Activated CD4-positive, CD25-positive, alpha-beta regulatory T cell treated with anti-CD3 and anti-CD28 coated beads, Interleukin-2, amount 50 U/mL, for 24 hours (primary cell): ENCODE results near the gene PCIF1.
"Not testable (repeated sequence)": the region's sequence is repeated elsewhere in the genome, so short reads cannot be mapped to it uniquely, and the experiment has no call there.

Source experiments
- ATAC-seq, 2 donors: fragments of 150-1000 bp; cut with Tn5 transposase; one replicate each; pipeline ENCODE4 v1.10.0; 2021; ENCODE audit warnings: mild to moderate bottlenecking in 1 of 2, moderate library complexity in 1 of 2

The PCIF1 gene

DNA sequence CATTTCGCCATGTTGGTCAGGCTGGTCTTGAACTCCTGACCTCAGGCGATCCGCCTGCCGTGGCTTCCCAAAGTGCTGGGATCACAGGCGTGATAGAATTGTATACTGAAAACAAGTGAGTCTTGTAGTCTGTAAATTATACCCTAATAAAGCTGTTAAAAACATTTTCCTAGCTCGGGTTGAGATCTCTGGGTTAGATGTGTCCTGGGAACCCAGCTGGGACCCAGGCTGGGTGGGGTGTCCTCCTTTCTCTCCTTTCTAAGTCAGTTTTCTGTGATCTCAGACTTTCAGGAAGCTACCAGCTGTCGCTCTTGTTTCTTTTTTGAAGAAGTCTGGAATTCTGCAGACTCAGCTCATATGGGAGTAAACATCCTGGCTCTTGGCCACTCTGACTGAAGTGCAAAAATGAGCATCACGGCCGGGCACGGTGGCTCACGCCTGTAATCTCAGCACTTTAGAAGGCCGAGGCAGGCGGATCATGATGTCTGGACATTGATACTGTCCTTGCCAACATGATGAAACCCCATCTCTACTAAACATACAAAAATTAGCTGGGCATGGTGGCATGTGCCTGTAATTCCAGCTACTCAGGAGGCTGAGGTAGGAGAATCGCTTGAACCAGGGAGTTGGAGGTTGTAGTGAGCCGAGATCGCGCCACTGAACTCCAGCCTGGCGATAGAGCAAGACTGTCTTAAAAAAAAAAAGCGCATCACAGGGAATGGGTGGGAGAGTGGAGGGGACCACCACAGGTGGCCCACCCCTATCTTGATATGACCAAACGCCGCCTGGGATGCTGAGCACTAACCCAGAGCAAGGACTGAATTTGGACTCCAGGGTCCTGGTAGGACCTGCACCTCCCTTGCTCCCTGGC, 9.9 kb upstream of the PCIF1 start:
- no peak for ATAC-seq

- ATAC-seq = no peak
These were observed 8.5 kb upstream of the PCIF1 start for GRCh38 chr20:45925821-45926506.

DNA sequence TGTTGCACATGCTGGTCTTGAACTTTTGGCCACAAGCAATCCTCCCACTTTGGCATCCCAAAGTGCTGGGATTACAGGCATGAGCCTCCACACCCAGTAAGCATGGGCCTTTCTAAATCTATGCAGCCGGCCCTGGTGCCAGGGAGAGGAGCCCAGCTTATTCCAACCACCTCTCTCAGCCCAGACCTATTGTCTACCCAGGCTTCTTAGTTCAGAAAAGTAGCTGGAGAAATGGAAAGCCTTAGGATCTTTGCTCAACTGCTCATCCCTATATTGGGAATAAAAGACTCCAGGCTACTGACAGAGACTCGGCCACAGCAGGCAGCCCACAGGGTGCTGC, 7.8 kb upstream of the PCIF1 start:
- no peak for ATAC-seq

DNA sequence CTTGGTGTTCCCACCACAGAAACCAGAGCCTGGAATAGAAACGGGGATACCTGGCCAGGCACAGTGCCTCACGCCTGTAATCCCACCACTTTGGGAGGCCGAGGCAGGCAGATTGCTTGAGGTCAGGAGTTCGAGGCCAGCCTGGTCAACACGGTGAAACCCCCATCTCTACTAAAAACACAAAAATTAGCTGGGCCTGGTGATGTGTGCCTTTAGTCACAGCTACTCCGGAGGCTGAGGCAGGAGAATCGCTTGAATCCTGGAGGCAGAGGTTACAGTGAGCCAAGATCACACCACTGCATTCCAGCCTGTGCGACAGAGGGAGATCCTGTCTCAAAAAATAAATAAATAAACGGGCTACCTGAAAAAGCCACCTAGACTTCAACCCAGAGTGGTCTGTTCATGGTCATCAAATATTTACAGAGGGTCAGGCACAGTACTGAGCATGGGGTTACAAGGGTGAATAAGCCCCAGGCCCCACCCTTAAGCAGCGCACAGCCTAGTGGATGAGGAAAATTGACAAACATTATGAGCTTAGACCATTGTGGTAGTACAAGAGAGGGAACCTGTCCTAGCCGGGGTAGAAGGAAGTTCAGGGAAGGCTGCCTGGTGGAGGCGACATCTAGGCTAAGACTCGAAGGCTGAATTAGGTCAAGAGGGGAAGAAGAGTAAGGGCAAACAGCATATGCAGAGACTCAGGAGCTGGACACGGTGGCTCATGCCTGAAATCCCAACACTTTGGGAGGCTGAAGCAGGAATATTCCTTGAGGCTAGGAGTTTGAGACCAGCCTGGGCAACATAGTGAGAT, 7.2 kb upstream of the PCIF1 start:
- no peak for ATAC-seq

GRCh38 chr20:45931680-45932079, 2.8 kb upstream of the PCIF1 start:
- ATAC-seq = not testable (repeated sequence)

DNA sequence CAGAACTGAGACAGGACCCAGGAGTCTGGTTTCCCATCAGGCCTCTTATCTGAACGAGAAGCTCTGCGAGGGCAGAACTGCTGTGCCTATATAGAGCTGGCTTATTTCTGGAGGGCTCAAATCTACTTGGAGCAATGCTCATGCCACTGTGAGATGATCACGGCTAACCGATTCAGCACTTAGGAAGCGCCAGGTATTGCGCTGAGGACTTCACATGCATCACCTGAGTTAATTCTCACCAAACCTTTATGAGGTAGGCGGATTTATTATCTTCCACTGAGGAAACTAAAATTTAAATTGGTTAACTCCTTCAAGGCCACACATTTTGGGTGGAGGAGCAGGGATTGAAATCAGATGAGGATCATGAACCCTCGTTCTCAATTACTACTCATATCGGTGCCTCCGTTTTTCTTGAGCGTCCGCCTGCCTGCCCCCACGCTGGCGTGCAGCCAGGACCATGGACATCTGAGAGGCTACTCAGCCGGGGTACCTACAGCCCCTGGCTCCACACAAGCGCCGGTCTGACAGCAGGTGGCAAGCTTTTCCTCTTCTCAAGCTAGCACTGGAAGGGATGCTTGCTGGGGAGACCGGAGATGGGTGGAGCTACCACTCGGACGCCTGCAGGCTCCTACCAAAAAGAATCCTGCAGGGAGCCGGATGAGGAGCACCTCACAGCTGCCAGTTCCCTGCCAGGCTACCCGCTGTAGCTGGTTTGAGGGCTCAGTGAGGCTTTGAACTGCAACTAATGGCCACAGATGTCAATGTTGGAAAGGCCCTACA, 1.0 kb upstream of the PCIF1 start:
- ATAC-seq = peak in 1 of 2 donors; percentile 4

DNA sequence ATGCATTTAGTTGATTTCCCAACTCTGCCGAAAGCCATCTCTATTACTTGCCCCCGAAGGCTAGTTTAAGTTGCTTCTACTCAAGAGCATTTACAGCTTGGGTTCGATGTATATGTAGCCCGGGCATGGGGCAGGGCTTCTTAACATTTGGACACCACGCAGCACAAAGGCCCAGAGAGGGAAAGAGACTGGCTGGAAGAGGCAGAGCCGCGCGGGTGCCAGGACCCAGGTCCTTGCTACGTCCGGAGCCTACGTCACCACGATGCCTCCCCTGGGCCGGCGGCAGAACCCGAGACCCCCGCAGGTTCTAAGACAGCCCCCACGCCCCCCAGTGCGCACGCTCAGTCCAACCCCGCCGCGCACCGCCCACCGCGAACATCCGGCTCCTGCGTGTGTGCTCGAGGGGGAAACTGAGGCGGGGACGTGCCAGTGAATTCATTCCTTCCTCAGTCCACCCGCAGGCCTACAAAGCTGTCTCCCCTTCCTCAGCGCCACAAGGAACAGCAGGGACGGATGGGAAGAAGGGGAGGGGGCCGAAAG, 367 bp upstream of the PCIF1 start:
- peak; percentile 3 to 7 for ATAC-seq

DNA sequence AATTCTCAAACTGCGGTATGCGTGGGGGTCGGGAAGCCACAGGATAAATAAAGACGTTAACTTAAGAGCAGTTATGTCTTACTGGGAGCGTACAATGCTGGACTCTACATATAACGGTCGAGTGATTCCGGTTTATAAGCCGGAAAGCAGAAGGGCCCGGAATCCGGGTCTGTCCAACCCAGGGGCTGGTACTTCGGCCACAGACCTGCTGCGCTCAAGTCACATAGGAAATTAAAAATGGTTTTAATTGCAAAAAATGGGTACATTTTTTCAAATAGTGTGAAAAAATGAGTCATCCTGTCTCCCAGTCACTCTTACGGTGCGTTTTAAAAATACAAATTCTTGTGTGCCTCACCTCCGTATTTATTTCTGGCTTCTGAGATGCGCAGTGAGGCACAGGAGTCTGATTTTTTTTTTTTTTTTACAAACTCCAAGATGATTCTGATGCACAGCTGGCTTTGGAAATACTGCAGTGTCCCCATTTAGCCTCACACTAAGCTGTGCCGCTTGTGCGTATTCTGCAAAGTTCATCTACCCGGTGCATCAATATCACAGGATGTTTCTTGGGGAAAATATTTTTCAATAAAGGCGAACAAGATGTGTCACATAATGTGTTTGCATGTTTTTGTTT, 1.0 kb downstream of the PCIF1 start:
- peak in 1 of 2 donors; percentile 4 for ATAC-seq

GRCh38 chr20:45937765-45938164, 3.3 kb downstream of the PCIF1 start:
- no peak for ATAC-seq

GRCh38 chr20:45938727-45939438, 4.4 kb downstream of the PCIF1 start:
- ATAC-seq = no peak

DNA sequence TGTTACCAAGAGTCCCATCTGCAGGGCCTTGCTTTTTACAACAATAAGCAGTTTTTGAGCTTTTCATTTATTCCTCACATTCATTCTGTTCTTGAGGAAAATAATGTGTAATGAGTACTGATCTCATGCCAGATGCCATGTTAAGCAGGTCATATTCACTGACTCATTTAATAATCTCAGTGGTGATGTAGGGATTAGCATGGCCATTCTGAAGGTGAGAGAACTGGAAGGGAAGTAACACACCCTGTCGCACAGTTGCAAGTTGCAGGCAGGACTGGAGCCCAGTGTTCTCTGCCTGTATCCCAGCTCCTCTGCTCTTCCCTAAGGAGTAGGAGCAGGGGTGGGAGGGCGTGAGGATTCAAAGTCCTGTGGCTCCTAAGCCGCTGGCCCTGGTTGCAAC, 5.6 kb downstream of the PCIF1 start:
- ATAC-seq = no peak

- no peak for ATAC-seq
These were observed 6.0 kb downstream of the PCIF1 start for GRCh38 chr20:45940469-45940868.

DNA sequence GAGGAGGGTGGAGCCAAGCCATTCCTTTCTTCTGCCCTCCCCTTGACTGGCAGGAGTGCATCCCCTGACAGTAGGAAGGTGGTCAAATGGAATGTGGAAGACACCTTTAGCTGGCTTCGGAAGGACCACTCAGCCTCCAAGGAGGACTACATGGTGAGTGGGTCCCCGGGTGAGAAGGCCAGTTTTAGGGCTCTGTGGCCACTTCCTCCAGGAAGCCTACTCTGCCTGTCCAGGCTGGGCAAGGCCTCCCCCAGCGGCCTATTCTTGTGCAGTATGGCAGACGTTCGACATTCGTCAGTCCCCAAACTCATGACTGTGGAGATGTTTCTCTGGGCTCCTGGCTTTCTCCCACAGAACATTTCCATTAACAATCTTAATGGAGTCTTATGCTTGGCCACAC, 9.1 kb downstream of the PCIF1 start:
- ATAC-seq = no peak

DNA sequence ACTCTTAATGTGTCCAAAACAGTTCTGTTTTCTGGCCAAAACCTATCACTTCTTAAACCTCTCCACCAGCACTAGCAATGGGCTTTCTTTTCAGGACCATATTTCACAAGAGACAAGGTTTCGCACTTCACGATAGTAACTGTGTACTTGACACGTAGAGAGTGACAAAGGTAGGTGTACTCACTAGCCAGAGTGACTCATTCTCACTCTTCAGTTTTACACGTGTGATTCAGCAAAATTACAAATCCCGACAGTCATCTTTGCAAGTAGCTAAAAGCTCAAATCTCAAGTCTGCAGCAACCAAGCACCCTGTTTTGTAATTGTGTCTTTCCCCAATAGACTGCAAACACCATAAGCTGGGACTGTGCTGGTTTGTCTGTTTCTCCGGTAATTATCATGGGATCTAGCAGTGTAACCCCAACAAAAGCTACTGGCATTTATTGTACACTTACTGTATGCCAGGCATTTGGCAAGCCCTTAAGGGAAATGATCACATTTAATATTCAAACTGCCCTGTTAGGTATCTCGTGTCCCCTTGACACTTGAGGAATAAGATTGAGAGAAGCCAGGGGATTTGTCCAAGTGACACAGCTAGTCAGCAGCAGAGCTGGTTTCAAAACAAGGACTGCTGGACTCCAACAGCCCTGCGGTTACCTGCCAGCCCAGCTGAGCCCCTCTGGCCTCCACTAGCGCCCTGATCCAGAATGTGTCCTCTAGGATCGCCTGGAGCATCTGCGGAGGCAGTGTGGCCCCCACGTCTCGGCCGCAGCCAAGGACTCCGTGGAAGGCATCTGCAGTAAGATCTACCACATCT, 9.9 kb downstream of the PCIF1 start:
- ATAC-seq = peak; percentile 86 to 87

- ATAC-seq = no peak
These were observed 10.6 kb downstream of the PCIF1 start for GRCh38 chr20:45944965-45945677.

DNA sequence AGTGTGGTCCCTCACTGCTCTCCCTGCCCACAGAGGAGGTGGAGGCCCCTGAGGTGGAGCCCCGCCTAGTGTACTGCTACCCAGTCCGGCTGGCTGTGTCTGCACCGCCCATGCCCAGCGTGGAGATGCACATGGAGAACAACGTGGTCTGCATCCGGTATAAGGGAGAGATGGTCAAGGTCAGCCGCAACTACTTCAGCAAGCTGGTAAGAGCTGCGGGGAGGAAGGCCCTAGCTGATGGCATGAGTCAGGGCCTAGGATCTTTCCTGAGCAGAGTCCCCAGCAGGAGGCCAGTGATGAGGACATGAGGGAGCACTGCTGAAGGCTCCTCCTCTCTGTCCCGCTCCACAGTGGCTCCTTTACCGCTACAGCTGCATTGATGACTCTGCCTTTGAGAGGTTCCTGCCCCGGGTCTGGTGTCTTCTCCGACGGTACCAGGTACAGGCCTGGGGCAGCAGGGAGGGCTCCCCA, 11.2 kb downstream of the PCIF1 start:
- ATAC-seq = no peak

GRCh38 chr20:45946149-45946970, 11.9 kb downstream of the PCIF1 start:
- ATAC-seq = peak; percentile 18 to 60

- ATAC-seq = no peak
These were observed 12.8 kb downstream of the PCIF1 start for GRCh38 chr20:45947110-45947866.
